Measurements from ENCODE around the gene SMS.

DNA sequence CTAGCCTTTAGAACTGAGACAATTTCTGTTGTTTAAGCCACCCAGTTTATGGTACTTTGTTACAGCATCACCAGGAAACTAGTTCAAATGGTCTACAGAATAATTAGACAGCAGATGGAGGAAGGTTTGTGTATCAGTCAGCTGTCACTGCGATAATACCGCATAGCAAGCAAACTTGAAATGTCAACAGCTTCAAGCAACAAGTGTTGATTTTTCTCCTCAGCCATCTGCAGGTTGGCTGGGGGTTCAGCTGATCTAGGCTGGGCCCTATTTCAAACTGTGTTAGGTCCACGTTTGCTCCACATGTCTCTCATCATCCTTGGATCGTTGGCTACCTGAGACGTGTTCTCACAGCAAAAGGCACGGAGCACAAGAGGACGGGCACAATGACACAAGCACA, 72.4 kb downstream of the SMS start:
- TF ChIP-seq, protein P1, sequence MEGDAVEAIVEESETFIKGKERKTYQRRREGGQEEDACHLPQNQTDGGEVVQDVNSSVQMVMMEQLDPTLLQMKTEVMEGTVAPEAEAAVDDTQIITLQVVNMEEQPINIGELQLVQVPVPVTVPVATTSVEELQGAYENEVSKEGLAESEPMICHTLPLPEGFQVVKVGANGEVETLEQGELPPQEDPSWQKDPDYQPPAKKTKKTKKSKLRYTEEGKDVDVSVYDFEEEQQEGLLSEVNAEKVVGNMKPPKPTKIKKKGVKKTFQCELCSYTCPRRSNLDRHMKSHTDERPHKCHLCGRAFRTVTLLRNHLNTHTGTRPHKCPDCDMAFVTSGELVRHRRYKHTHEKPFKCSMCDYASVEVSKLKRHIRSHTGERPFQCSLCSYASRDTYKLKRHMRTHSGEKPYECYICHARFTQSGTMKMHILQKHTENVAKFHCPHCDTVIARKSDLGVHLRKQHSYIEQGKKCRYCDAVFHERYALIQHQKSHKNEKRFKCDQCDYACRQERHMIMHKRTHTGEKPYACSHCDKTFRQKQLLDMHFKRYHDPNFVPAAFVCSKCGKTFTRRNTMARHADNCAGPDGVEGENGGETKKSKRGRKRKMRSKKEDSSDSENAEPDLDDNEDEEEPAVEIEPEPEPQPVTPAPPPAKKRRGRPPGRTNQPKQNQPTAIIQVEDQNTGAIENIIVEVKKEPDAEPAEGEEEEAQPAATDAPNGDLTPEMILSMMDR (IDR thresholded peaks at IDR 0.05): no peak
- TF ChIP-seq POLR2A (IDR thresholded peaks at IDR 0.05): no peak
